ENCODE measurements around the gene STOML3. TPM values are rescaled to one million over a fixed set of nuclear protein-coding genes. Genes with fewer than 3 reads are reported as not detected.

STOML3 gene
- total RNA-seq, 1 donor: not detected

- H3K27me3 ChIP-seq (ENCODE audit: insufficient read depth, low read length): no peaks in the 10 kb centered on the region
- H3K9me3 ChIP-seq (ENCODE audit: low read depth, low read length): no peaks in the 10 kb centered on the region
- H3K79me2 ChIP-seq (ENCODE audit: insufficient read depth, low read length): no peaks in the 10 kb centered on the region
- no peaks in the 10 kb centered on the region for H4K20me1 ChIP-seq (ENCODE audit: insufficient read depth, low read length)
- no peak overlapping the region for H3K4me3 ChIP-seq (ENCODE audit: insufficient read depth, low read length)
- H3K4me2 ChIP-seq (ENCODE audit: insufficient read depth, low read length): no peak overlapping the region
- DNase-seq (ENCODE audit: insufficient read length, low spot score, missing footprints): no peak
- no peaks in the 10 kb centered on the region for H3K4me1 ChIP-seq (ENCODE audit: insufficient read depth, low read length)
- TF ChIP-seq CTCF (IDR thresholded peaks at IDR 0.05; ENCODE audit: extremely low read depth, low read depth, low read length): no peak
- H3K27ac ChIP-seq (ENCODE audit: low read depth, low read length): no peak overlapping the region
- H2AFZ ChIP-seq (ENCODE audit: low read length): no peak overlapping the region
- no peaks in the 10 kb centered on the region for H3K36me3 ChIP-seq (ENCODE audit: insufficient read depth, low read length)
These were observed 8.1 kb upstream of the STOML3 start for GRCh38 chr13:38998739-38999138.

GRCh38 chr13:38993381-38993780 is 2.8 kb upstream of the STOML3 start:
- DNase-seq (ENCODE audit: insufficient read length, low spot score, missing footprints): no peak
- no peak for TF ChIP-seq CTCF (IDR thresholded peaks at IDR 0.05; ENCODE audit: extremely low read depth, low read depth, low read length)
- H3K4me3 ChIP-seq (ENCODE audit: insufficient read depth, low read length): no peak overlapping the region
- H3K36me3 ChIP-seq (ENCODE audit: insufficient read depth, low read length): no peaks in the 10 kb centered on the region
- H4K20me1 ChIP-seq (ENCODE audit: insufficient read depth, low read length): no peaks in the 10 kb centered on the region
- no peak overlapping the region for H2AFZ ChIP-seq (ENCODE audit: low read length)
- H3K27ac ChIP-seq (ENCODE audit: low read depth, low read length): no peak overlapping the region
- H3K79me2 ChIP-seq (ENCODE audit: insufficient read depth, low read length): no peaks in the 10 kb centered on the region
- no peak overlapping the region for H3K4me2 ChIP-seq (ENCODE audit: insufficient read depth, low read length)
- H3K9me3 ChIP-seq (ENCODE audit: low read depth, low read length): no peaks in the 10 kb centered on the region
- H3K4me1 ChIP-seq (ENCODE audit: insufficient read depth, low read length): no peaks in the 10 kb centered on the region
- H3K27me3 ChIP-seq (ENCODE audit: insufficient read depth, low read length): no peaks in the 10 kb centered on the region

GRCh38 chr13:38981096-38981495 is 9.5 kb downstream of the STOML3 start:
- DNase-seq (ENCODE audit: insufficient read length, low spot score, missing footprints): no peak
- Histone ChIP-seq H2AFZ (ENCODE audit: low read length) (no peak overlapping the region), H3K27me3 (ENCODE audit: insufficient read depth, low read length) (no peaks in the 10 kb centered on the region)

GRCh38 chr13:38980750-38981078 is 9.9 kb downstream of the STOML3 start:
- no peak for DNase-seq (ENCODE audit: insufficient read length, low spot score, missing footprints)
- H3K79me2 ChIP-seq (ENCODE audit: insufficient read depth, low read length): no peaks in the 10 kb centered on the region
- H3K4me2 ChIP-seq (ENCODE audit: insufficient read depth, low read length): no peak overlapping the region
- no peaks in the 10 kb centered on the region for H3K27me3 ChIP-seq (ENCODE audit: insufficient read depth, low read length)
- no peak overlapping the region for H2AFZ ChIP-seq (ENCODE audit: low read length)
- no peak overlapping the region for H3K27ac ChIP-seq (ENCODE audit: low read depth, low read length)
- H3K36me3 ChIP-seq (ENCODE audit: insufficient read depth, low read length): no peaks in the 10 kb centered on the region
- no peaks in the 10 kb centered on the region for H3K4me1 ChIP-seq (ENCODE audit: insufficient read depth, low read length)
- no peaks in the 10 kb centered on the region for H3K9me3 ChIP-seq (ENCODE audit: low read depth, low read length)
- H4K20me1 ChIP-seq (ENCODE audit: insufficient read depth, low read length): no peaks in the 10 kb centered on the region
- H3K4me3 ChIP-seq (ENCODE audit: insufficient read depth, low read length): no peak overlapping the region
- TF ChIP-seq CTCF (IDR thresholded peaks at IDR 0.05; ENCODE audit: extremely low read depth, low read depth, low read length): no peak

More at GRCh38 chr13:38981096-38981495, 9.5 kb downstream of the STOML3 start:
- Histone ChIP-seq H3K4me1 (ENCODE audit: insufficient read depth, low read length) (no peaks in the 10 kb centered on the region), H3K9me3 (ENCODE audit: low read depth, low read length) (no peaks in the 10 kb centered on the region), H3K36me3 (ENCODE audit: insufficient read depth, low read length) (no peaks in the 10 kb centered on the region), H3K27ac (ENCODE audit: low read depth, low read length) (no peak overlapping the region), H4K20me1 (ENCODE audit: insufficient read depth, low read length) (no peaks in the 10 kb centered on the region), H3K79me2 (ENCODE audit: insufficient read depth, low read length) (no peaks in the 10 kb centered on the region), H3K4me3 (ENCODE audit: insufficient read depth, low read length) (no peak overlapping the region), H3K4me2 (ENCODE audit: insufficient read depth, low read length) (no peak overlapping the region)
- no peak for TF ChIP-seq CTCF (IDR thresholded peaks at IDR 0.05; ENCODE audit: extremely low read depth, low read depth, low read length)
